Dedifferentiated amniotic fluid mesenchymal stem cell (primary cell): ENCODE results near the gene RBM8A.

Experiments
- DNase-seq: peaks from one replicate; pipeline ENCODE4 v3.0.0-alpha.2; 2016; ENCODE audit errors: extremely low spot score

The RBM8A gene

DNA sequence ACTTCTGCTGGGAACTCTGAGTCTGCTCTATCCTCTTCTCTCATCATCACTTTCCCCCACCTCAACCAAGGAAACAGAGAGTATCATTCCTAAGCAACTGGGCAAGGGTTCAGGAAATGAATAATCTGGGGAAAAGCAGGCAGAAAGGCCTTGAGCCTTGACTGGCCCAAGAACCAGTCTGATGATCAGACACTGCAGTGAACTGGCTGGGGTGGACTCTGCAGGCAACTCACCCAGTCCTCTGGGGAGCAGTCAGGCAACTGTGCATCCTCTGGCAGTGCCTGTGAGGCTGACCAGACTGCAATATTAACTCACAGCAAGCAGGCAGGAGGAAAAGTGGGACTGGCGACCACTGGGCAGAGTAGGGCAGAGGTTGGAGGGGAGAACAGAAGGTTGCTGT lies 42.6 kb downstream of the RBM8A start:
- DNase-seq, result no peak

DNA sequence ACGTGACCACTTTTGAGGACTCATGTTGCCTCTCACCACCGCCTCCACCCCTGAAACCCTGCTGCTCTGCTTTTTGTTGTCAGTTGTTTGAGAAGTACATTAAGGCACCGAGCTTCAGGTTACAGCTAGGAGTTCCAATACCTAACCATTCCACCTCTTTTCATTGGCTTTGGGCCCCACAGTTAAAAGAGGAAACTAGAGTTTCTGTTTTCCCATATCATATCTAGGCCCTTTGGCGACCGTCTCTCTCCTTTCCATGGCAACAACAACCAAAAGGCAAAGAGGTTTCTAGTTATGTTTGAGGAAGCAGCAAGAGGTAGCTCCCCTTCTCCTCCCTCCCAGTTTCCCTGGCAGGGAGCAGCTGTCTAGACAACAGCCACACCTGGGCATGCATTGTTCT lies 47.5 kb downstream of the RBM8A start:
- DNase-seq, result no peak

DNA sequence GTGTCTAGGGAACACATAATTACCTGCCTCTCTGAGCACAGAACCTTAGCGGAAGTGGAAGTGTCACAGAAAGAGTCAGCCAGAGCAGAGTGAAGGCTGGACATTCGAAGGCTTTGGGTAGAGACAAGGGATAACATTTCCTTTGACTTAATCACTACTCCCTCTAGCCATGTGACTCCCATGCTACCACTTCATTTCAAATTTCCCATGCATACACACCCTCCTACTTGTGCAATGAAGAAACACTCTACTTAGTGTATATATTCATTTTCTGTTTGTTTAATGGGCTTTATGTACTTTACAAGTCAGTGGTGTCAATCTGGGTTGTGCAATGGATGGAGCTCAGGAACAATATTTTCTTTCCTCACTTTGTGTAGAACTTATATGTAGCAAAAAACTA lies 48.6 kb downstream of the RBM8A start:
- DNase-seq, result no peak

DNA sequence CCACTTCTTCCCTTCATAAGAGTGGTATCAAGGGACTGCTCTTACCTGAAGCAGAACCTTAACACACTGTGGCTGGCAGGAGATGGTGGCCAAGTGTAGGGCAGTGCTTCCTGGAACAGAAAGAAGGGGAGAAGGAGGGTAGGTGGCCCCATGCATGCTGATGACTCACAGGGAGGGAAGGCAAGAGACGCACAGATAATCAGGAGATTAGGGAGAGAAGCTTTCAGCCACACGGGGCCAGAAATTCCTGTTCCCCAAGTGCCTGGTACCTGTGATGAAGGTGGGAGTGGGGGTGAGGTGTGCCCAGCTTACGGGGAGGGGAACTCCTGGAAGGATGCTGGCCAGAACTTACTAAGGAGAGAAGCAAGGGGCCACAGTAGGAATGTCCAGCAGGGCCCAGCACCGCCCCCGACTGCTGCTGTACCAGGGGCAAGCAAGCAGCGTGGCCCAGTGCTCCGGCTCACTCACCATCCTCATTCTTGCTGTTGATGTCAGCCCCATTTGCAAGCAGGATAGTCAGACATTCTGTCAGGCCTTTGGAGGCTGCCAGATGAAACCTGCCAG lies 49.3 kb downstream of the RBM8A start:
- DNase-seq, result no peak

DNA sequence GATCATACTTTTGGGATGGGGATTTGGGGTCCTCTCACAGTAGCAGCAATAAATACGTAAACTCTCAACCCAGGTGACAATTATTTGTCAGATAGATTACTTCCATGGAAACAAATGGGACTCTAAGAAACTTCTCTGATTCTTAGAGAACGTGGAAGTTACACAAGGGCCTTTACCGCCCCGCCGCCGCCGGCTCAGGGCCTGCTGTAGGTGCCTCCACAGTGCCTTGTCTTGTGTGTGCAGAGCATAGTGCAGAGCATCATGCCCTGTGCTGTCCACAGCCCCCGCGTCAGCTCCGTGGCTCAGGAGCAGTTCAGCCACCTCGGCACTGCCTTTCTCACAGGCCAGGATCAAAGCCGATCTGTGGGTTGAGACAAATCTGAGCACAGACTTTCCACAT lies 52.6 kb downstream of the RBM8A start:
- DNase-seq, result no peak

DNA sequence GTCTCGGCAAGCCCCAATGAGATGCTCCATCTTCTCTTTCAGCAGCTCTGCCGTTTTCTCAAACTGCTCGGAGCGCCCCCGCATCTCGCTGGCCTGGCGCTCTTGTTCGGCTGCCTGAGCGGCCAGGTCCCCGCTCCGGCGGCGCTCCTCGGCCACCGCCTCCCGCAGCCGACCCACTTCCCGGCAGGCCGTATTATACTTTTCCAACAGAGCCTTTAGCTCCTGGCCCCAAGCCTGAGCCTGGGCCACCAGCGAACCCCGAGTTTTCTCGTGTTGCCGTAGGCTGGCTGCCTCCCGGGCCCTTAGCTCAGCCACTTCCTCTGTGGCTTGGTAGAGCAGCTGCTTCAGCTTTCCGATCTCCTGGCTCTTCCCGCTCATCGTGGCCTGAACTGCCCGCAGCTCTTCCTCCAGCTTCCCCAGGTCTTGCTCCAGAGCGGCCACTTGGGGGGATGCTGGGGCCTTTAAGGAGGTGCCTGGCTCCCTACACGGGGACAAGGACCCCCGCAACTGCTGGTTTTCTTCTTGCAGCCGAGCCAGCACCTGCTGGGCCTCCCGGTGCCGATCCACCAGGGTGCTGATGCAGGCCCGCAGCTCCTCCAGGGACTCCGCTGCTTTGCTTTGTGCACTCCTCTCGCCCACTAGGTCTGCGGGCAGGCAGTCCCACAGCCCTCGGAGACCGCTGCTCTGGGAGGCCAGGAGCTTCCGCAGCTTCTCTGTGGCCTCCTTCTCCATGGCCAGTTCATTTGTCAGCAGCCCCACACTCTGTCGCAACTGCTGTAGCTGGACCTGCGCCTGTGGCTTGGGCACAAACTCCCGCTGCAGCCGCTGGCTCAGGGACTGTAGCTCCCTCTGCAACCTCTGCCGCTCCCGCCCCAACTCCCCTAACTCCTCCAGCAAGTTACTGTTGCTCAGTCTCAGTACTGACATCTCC lies 55.0 kb downstream of the RBM8A start:
- no peak for DNase-seq
